ENCODE results near the gene NTNG2.

Gene NTNG2

GRCh38 chr9:132146575-132146974, 15.3 kb upstream of the NTNG2 start:
- DNase-seq (ENCODE audit: low spot score) = no peak
- no peak for FAIRE-seq

- DNase-seq (ENCODE audit: low spot score) = no peak
Measured at GRCh38 chr9:132147331-132147730, 14.5 kb upstream of the NTNG2 start.

GRCh38 chr9:132147839-132148238, 14.0 kb upstream of the NTNG2 start:
- FAIRE-seq (no peak), DNase-seq (ENCODE audit: low spot score) (no peak)

More at GRCh38 chr9:132147331-132147730, 14.5 kb upstream of the NTNG2 start:
- no peak for FAIRE-seq

GRCh38 chr9:132150256-132150655, 11.6 kb upstream of the NTNG2 start:
- FAIRE-seq (no peak), DNase-seq (ENCODE audit: low spot score) (no peak)

- FAIRE-seq (no peak), DNase-seq (ENCODE audit: low spot score) (no peak)
Measured at GRCh38 chr9:132151118-132151517, 10.7 kb upstream of the NTNG2 start.

GRCh38 chr9:132152231-132152630, 9.6 kb upstream of the NTNG2 start:
- FAIRE-seq (no peak), DNase-seq (ENCODE audit: low spot score) (no peak)

- DNase-seq (ENCODE audit: low spot score) = no peak
- FAIRE-seq = no peak
Measured at GRCh38 chr9:132154863-132155567, 6.8 kb upstream of the NTNG2 start.

- FAIRE-seq (no peak), DNase-seq (ENCODE audit: low spot score) (no peak)
Measured at GRCh38 chr9:132155568-132155895, 6.3 kb upstream of the NTNG2 start.

GRCh38 chr9:132156262-132156661, 5.6 kb upstream of the NTNG2 start:
- FAIRE-seq = no peak
- DNase-seq (ENCODE audit: low spot score) = no peak

GRCh38 chr9:132157347-132158116, 4.3 kb upstream of the NTNG2 start:
- no peak for DNase-seq (ENCODE audit: low spot score)
- peak; percentile 50 for FAIRE-seq

GRCh38 chr9:132160802-132161742, 786 bp upstream of the NTNG2 start:
- DNase-seq (ENCODE audit: low spot score) (peak; percentile 61), FAIRE-seq (peak; percentile 5)

- FAIRE-seq (no peak), DNase-seq (ENCODE audit: low spot score) (no peak)
Measured at GRCh38 chr9:132162764-132163456, 1.1 kb downstream of the NTNG2 start.

GRCh38 chr9:132163457-132163875, 1.6 kb downstream of the NTNG2 start:
- DNase-seq (ENCODE audit: low spot score) = no peak

GRCh38 chr9:132163876-132164603, 2.2 kb downstream of the NTNG2 start:
- DNase-seq (ENCODE audit: low spot score) = no peak
- FAIRE-seq = no peak

More at GRCh38 chr9:132163457-132163875, 1.6 kb downstream of the NTNG2 start:
- FAIRE-seq = no peak

GRCh38 chr9:132164604-132165362, 2.9 kb downstream of the NTNG2 start:
- no peak for FAIRE-seq
- DNase-seq (ENCODE audit: low spot score) = no peak

GRCh38 chr9:132166599-132166998, 4.7 kb downstream of the NTNG2 start:
- DNase-seq (ENCODE audit: low spot score) (no peak), FAIRE-seq (no peak)

- FAIRE-seq = no peak
- DNase-seq (ENCODE audit: low spot score) = no peak
Measured at GRCh38 chr9:132167192-132167591, 5.3 kb downstream of the NTNG2 start.

- FAIRE-seq (no peak), DNase-seq (ENCODE audit: low spot score) (no peak)
Measured at GRCh38 chr9:132168347-132168746, 6.5 kb downstream of the NTNG2 start.

GRCh38 chr9:132168851-132169250, 7.0 kb downstream of the NTNG2 start:
- FAIRE-seq = no peak
- no peak for DNase-seq (ENCODE audit: low spot score)

Data from urothelium cell line (cell line).